K562 (cell line): ENCODE results near the gene RRP9. TPM values are rescaled to one million over a fixed set of nuclear protein-coding genes. Genes with fewer than 3 reads are reported as not detected.
A peak's percentile ranks its signal among the peaks of the same experiment; 100 is the strongest.

Experiments used
- CEBPB ChIP-seq: fragments of 450-650 bp; IDR thresholded peaks from 2 replicates; pipeline ENCODE4 v1.6.1; 2016; ENCODE audit warnings: missing genetic modification characterization, missing compliant biosample characterization
- ETV5 ChIP-seq: sonication (generic); formaldehyde crosslinking; IDR thresholded peaks from 2 replicates; pipeline ENCODE4 v1.4.0; 2020; ENCODE audit warnings: low read depth, mild to moderate bottlenecking, missing genetic modification reagents
- FOSL1 ChIP-seq: fragments of 200-800 bp; sonication (Bioruptor generic); conservative IDR thresholded peaks from 2 replicates; pipeline ENCODE4 v1.6.1; 2016; ENCODE audit warnings: missing genetic modification characterization, missing compliant biosample characterization
- MAFK ChIP-seq: IDR thresholded peaks from 2 replicates; pipeline ENCODE4 v1.6.1; 2011; ENCODE audit warnings: low read length, improper control_type of control experiment
- NELFE ChIP-seq: IDR thresholded peaks from 2 replicates; pipeline ENCODE4 v1.6.1; 2011; ENCODE audit warnings: mild to moderate bottlenecking; ENCODE audit not compliant: insufficient read depth, insufficient read length
- PHF20 ChIP-seq: fragments of 450-650 bp; IDR thresholded peaks from 2 replicates; pipeline ENCODE4 v1.6.1; 2018; ENCODE audit not compliant: partially characterized antibody
- RAD51 ChIP-seq: fragments of 450-650 bp; IDR thresholded peaks from 2 replicates; pipeline ENCODE4 v1.7.1; 2016; ENCODE audit warnings: low read depth, mild to moderate bottlenecking, borderline replicate concordance
- SIN3A ChIP-seq, 2 experiments: fragments of 150-350 bp in 1 of 2; IDR thresholded peaks; 2 replicates each; pipeline ENCODE4 v1.6.1; 2011 to 2016; ENCODE audit warnings: borderline replicate concordance in 2 of 2, low read depth in 2 of 2, low read length in 2 of 2, mild to moderate bottlenecking in 2 of 2, moderate library complexity in 2 of 2; ENCODE audit not compliant: control insufficient read depth in 1 of 2
- TAF1 ChIP-seq: IDR thresholded peaks from 2 replicates; pipeline ENCODE4 v1.6.1; 2011; ENCODE audit warnings: mild to moderate bottlenecking, low read length, moderate library complexity; ENCODE audit not compliant: insufficient read depth, control insufficient read depth, severe bottlenecking; ENCODE audit errors: extremely low read depth
- ZNF24 ChIP-seq: fragments of 450-650 bp; IDR thresholded peaks from 2 replicates; pipeline ENCODE4 v1.6.1; 2016
- ZNF561 ChIP-seq: fragments of 450-650 bp; formaldehyde crosslinking; conservative IDR thresholded peaks from 2 replicates; pipeline ENCODE4 v1.4.0; 2020; ENCODE audit warnings: mild to moderate bottlenecking, moderate library complexity
- polyA plus RNA-seq, 8 experiments: library from polyadenylated mRNA; depleted of rRNA in 4 of 8; stranded (reverse) in 5 of 8; unstranded in 3 of 8; fragments of >200 nt; fragmentation: Nextera tagmentation in 2 of 8; fragmentation: Illumina TruSeq in 1 of 8; extraction: Ambion mirVana in 2 of 8; extraction: Trizol in 1 of 8; gene quantifications; 2 replicates each; pipeline versions ENCODE4 v1.2.1 to v1.2.3, GENCODE V29; 2011 to 2014; ENCODE audit warnings: inconsistent platforms in 1 of 8, missing spikeins in 1 of 8
- total RNA-seq, 7 experiments: library from RNA; depleted of rRNA in 6 of 7; stranded (reverse); fragments of >200 nt in 6 of 7; fragmentation: Illumina TruSeq in 2 of 7; extraction: Trizol in 2 of 7; gene quantifications; 2 replicates each; pipeline versions ENCODE4 v1.2.1 to v1.2.3, GENCODE V29; 2011 to 2021; ENCODE audit warnings: low replicate concordance in 1 of 7
- TF ChIP-seq, protein P1 (sequence below): IDR thresholded peaks from 2 replicates; pipeline ENCODE4 v1.6.1; 2011; ENCODE audit not compliant: insufficient read length; ENCODE audit errors: extremely low read depth
- TF ChIP-seq, protein P2 (sequence below): sonication (generic); formaldehyde crosslinking; IDR thresholded peaks from 2 replicates; pipeline ENCODE4 v1.8.1; 2023; ENCODE audit warnings: mild to moderate bottlenecking, missing genetic modification reagents, moderate library complexity
- TF ChIP-seq, protein P3 (sequence below): fragments of 450-650 bp; IDR thresholded peaks from 2 replicates; pipeline ENCODE4 v1.6.1; 2016; ENCODE audit warnings: mild to moderate bottlenecking, moderate library complexity

RRP9 gene
- total and polyA plus RNA-seq, 9 of the 15 experiments (the other 6 are each of a cell fraction or from before 2014, with no cell fraction given): 5.2 to 67.0 (median 45.9) TPM

DNA sequence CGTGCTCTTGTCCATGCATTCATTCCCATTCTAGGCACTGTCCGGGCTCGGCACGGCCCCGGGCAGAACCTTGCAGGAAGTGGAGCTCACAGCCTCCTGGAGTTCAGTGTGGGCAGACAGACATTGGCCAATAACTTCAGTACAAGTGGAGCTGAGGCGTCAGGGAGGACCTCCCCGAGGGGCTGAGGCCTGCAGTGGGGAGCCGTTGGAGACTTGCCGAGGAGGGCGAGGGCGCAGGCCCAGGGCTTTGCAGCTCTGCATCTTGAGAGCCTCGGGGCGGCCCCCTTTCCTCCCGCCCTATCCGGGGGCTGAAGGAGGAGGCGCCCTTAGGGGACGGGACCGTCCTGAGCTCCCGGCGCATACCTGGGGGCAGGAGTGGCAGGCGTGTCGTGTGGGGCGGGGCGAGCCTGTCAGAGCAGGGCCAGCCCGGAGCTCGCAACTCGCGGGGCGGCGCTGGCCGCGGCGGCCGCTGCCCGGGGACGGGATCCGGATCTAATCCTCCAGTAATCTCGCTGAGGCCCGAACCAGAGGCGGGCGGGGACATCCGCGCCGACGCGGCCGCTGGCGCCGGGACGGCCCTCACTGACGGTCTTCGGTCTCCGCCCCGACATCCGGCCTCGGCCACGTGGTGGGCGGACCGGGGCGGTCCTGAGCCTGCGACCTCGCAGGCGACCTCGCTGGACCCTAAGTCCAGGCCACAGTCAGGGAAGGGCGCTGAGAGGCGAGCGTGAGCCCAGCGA lies 41.3 kb upstream of the RRP9 start, which contains the start of gene ACY1 (continued):
- TF ChIP-seq, protein P1, sequence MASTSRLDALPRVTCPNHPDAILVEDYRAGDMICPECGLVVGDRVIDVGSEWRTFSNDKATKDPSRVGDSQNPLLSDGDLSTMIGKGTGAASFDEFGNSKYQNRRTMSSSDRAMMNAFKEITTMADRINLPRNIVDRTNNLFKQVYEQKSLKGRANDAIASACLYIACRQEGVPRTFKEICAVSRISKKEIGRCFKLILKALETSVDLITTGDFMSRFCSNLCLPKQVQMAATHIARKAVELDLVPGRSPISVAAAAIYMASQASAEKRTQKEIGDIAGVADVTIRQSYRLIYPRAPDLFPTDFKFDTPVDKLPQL: no peak
- TF ChIP-seq, protein P2, sequence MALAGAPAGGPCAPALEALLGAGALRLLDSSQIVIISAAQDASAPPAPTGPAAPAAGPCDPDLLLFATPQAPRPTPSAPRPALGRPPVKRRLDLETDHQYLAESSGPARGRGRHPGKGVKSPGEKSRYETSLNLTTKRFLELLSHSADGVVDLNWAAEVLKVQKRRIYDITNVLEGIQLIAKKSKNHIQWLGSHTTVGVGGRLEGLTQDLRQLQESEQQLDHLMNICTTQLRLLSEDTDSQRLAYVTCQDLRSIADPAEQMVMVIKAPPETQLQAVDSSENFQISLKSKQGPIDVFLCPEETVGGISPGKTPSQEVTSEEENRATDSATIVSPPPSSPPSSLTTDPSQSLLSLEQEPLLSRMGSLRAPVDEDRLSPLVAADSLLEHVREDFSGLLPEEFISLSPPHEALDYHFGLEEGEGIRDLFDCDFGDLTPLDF (CRISPR knock-in tag): no peak
- TF ChIP-seq, protein P3, sequence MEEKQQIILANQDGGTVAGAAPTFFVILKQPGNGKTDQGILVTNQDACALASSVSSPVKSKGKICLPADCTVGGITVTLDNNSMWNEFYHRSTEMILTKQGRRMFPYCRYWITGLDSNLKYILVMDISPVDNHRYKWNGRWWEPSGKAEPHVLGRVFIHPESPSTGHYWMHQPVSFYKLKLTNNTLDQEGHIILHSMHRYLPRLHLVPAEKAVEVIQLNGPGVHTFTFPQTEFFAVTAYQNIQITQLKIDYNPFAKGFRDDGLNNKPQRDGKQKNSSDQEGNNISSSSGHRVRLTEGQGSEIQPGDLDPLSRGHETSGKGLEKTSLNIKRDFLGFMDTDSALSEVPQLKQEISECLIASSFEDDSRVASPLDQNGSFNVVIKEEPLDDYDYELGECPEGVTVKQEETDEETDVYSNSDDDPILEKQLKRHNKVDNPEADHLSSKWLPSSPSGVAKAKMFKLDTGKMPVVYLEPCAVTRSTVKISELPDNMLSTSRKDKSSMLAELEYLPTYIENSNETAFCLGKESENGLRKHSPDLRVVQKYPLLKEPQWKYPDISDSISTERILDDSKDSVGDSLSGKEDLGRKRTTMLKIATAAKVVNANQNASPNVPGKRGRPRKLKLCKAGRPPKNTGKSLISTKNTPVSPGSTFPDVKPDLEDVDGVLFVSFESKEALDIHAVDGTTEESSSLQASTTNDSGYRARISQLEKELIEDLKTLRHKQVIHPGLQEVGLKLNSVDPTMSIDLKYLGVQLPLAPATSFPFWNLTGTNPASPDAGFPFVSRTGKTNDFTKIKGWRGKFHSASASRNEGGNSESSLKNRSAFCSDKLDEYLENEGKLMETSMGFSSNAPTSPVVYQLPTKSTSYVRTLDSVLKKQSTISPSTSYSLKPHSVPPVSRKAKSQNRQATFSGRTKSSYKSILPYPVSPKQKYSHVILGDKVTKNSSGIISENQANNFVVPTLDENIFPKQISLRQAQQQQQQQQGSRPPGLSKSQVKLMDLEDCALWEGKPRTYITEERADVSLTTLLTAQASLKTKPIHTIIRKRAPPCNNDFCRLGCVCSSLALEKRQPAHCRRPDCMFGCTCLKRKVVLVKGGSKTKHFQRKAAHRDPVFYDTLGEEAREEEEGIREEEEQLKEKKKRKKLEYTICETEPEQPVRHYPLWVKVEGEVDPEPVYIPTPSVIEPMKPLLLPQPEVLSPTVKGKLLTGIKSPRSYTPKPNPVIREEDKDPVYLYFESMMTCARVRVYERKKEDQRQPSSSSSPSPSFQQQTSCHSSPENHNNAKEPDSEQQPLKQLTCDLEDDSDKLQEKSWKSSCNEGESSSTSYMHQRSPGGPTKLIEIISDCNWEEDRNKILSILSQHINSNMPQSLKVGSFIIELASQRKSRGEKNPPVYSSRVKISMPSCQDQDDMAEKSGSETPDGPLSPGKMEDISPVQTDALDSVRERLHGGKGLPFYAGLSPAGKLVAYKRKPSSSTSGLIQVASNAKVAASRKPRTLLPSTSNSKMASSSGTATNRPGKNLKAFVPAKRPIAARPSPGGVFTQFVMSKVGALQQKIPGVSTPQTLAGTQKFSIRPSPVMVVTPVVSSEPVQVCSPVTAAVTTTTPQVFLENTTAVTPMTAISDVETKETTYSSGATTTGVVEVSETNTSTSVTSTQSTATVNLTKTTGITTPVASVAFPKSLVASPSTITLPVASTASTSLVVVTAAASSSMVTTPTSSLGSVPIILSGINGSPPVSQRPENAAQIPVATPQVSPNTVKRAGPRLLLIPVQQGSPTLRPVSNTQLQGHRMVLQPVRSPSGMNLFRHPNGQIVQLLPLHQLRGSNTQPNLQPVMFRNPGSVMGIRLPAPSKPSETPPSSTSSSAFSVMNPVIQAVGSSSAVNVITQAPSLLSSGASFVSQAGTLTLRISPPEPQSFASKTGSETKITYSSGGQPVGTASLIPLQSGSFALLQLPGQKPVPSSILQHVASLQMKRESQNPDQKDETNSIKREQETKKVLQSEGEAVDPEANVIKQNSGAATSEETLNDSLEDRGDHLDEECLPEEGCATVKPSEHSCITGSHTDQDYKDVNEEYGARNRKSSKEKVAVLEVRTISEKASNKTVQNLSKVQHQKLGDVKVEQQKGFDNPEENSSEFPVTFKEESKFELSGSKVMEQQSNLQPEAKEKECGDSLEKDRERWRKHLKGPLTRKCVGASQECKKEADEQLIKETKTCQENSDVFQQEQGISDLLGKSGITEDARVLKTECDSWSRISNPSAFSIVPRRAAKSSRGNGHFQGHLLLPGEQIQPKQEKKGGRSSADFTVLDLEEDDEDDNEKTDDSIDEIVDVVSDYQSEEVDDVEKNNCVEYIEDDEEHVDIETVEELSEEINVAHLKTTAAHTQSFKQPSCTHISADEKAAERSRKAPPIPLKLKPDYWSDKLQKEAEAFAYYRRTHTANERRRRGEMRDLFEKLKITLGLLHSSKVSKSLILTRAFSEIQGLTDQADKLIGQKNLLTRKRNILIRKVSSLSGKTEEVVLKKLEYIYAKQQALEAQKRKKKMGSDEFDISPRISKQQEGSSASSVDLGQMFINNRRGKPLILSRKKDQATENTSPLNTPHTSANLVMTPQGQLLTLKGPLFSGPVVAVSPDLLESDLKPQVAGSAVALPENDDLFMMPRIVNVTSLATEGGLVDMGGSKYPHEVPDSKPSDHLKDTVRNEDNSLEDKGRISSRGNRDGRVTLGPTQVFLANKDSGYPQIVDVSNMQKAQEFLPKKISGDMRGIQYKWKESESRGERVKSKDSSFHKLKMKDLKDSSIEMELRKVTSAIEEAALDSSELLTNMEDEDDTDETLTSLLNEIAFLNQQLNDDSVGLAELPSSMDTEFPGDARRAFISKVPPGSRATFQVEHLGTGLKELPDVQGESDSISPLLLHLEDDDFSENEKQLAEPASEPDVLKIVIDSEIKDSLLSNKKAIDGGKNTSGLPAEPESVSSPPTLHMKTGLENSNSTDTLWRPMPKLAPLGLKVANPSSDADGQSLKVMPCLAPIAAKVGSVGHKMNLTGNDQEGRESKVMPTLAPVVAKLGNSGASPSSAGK: peak; percentile 73
- TF ChIP-seq PHF20 (no peak), ETV5 (CRISPR knock-in tag) (peak; percentile 94), SIN3A (IDR thresholded peaks at IDR 0.05; ENCODE audit: borderline replicate concordance in 2 of 2, control insufficient read depth in 1 of 2, low read depth in 2 of 2, low read length in 2 of 2) (peak; percentile 33 to 88; a peak in 2 of 4 replicates), TAF1 (peak; percentile 83), RAD51 (peak; percentile 76), FOSL1 (0 out of 2 replicates have a peak, but pooled peaks have one; percentile 40), CEBPB (tag) (peak; percentile 50; the same call in 1 of the 2 replicates), ZNF561 (CRISPR knock-in tag) (no peak), NELFE (no peak), ZNF24 (no peak), MAFK (no peak)
